Gastrocnemius medialis (tissue), 4 donors: ENCODE results near the gene FAM210A. TPM values are rescaled to one million over a fixed set of nuclear protein-coding genes. Genes with fewer than 3 reads are reported as not detected.

Experiments used
- ATAC-seq, 2 donors: fragments of 150-250 bp; one replicate each; pipeline ENCODE4 v1.9.1; 2016
- DNase-seq, 2 donors: peaks; one replicate each; pipeline ENCODE4 v3.0.0-alpha.2; 2019
- H3K27ac ChIP-seq, 4 donors: fragments of 200-600 bp; sonication (generic); 1 replicate in 1 of 4; 2 replicates in 3 of 4; pipeline ENCODE4 v1.5.1; 2016 to 2018; ENCODE audit warnings: mild to moderate bottlenecking in 2 of 4, moderate library complexity in 1 of 4
- H3K27me3 ChIP-seq, 3 donors: fragments of 200-600 bp; sonication (generic) in 2 of 3; 1 replicate in 1 of 3; 2 replicates in 2 of 3; pipeline versions ENCODE4 v1.5.1 to v1.6.0; 2016 to 2019; ENCODE audit warnings: mild to moderate bottlenecking in 1 of 3, moderate library complexity in 1 of 3
- H3K36me3 ChIP-seq, 2 donors: fragments of 200-600 bp; sonication (generic) in 1 of 2; one replicate each; pipeline ENCODE4 v1.5.1; 2017 to 2018
- H3K4me1 ChIP-seq, 2 donors: fragments of 200-600 bp; sonication (generic) in 1 of 2; one replicate each; pipeline ENCODE4 v1.5.1; 2016 to 2017; ENCODE audit warnings: mild to moderate bottlenecking in 2 of 2
- H3K4me3 ChIP-seq, 4 donors: fragments of 200-600 bp; sonication (generic) in 3 of 4; 1 replicate in 1 of 4; 2 replicates in 3 of 4; pipeline ENCODE4 v1.5.1; 2016 to 2019; ENCODE audit warnings: mild to moderate bottlenecking in 2 of 4
- H3K9me3 ChIP-seq, 3 donors: fragments of 200-600 bp; sonication (generic) in 2 of 3; 1 replicate in 1 of 3; 2 replicates in 2 of 3; pipeline ENCODE4 v1.5.1; 2016 to 2019
- POLR2A ChIP-seq, 2 donors: fragments of 450-650 bp; IDR thresholded peaks; one replicate each; pipeline ENCODE4 v1.6.1; 2017; ENCODE audit warnings: antibody characterized with exemption in 2 of 2, mild to moderate bottlenecking in 2 of 2, moderate library complexity in 2 of 2
- in situ Hi-C, 4 donors: fragments of 200-750 bp; cut with MboI; loops; one replicate each; pipeline versions ENCODE4 v1.15.0 to v1.8.0; 2017; ENCODE audit warnings: low sequenced_read_pairs in 4 of 4
- intact Hi-C: fragments of 100-400 bp; cut with DNase I; formaldehyde crosslinking; loops from one replicate; pipeline ENCODE4 v1.15.1; 2023; ENCODE audit warnings: low total_unique reads
- total RNA-seq, 4 donors: library from RNA; depleted of rRNA; stranded (reverse); fragments of >200 nt; gene quantifications; one replicate each; pipeline versions ENCODE4 v1.1.0 to v1.2.3, GENCODE V29; 2016
- TF ChIP-seq, protein P1 (sequence below), 5 experiments: fragments of 450-650 bp in 3 of 5; fragments of 200-600 bp in 2 of 5; sonication (generic) in 2 of 5; IDR thresholded peaks in 4 of 5; conservative IDR thresholded peaks in 1 of 5; 1 replicate in 4 of 5; 2 replicates in 1 of 5; pipeline ENCODE4 v1.5.1; 2016 to 2019; ENCODE audit warnings: antibody characterized with exemption in 5 of 5, mild to moderate bottlenecking in 3 of 5, moderate library complexity in 3 of 5

Gene FAM210A
- total RNA-seq, 4 donors from 2014 or later, result 7.8 to 23.1 (median 16.3) TPM

DNA sequence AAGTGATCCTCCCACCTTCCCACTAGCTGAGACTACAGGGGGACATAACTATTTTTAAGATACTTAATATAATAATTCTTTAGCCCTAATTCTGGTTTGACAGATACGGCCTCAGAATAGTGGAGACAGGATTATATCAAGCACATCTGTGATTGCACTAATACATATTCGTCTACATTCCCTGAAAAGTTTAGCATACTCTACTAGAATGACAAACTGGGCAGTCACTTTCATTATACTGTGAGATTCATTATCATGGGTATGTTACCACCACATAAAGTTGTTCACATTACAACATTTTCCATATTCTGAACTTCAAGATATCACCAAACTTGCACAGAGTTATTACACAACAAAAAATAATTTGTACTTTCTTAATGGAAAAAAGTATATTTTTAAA is 11.0 kb downstream of the FAM210A start:
- ATAC-seq, result no peak
- H3K4me3 ChIP-seq, result no peak overlapping the region
- intact Hi-C loops, result no loop called here
- peaks cover 7 to 9% of the 10 kb centered on the region in 2 donors for H3K4me1 ChIP-seq
- no peak overlapping the region for H3K27ac ChIP-seq
- TF ChIP-seq POLR2A (IDR thresholded peaks at IDR 0.05), result no peak
- TF ChIP-seq, protein P1, sequence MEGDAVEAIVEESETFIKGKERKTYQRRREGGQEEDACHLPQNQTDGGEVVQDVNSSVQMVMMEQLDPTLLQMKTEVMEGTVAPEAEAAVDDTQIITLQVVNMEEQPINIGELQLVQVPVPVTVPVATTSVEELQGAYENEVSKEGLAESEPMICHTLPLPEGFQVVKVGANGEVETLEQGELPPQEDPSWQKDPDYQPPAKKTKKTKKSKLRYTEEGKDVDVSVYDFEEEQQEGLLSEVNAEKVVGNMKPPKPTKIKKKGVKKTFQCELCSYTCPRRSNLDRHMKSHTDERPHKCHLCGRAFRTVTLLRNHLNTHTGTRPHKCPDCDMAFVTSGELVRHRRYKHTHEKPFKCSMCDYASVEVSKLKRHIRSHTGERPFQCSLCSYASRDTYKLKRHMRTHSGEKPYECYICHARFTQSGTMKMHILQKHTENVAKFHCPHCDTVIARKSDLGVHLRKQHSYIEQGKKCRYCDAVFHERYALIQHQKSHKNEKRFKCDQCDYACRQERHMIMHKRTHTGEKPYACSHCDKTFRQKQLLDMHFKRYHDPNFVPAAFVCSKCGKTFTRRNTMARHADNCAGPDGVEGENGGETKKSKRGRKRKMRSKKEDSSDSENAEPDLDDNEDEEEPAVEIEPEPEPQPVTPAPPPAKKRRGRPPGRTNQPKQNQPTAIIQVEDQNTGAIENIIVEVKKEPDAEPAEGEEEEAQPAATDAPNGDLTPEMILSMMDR (IDR thresholded peaks at IDR 0.05 in 4 of 5, conservative IDR thresholded peaks at IDR 0.05 in 1 of 5), result no peak
- in situ Hi-C loops, result loop anchor here in 1 of 4 donors (25.0 kb wide), 2 partner anchors 153 to 503 kb away; partner anchors contain the start of gene LDLRAD4
- no peak for DNase-seq
- no peaks in the 10 kb centered on the region for H3K27me3 ChIP-seq
- H3K9me3 ChIP-seq, result no peaks in the 10 kb centered on the region
- no peaks in the 10 kb centered on the region for H3K36me3 ChIP-seq

DNA sequence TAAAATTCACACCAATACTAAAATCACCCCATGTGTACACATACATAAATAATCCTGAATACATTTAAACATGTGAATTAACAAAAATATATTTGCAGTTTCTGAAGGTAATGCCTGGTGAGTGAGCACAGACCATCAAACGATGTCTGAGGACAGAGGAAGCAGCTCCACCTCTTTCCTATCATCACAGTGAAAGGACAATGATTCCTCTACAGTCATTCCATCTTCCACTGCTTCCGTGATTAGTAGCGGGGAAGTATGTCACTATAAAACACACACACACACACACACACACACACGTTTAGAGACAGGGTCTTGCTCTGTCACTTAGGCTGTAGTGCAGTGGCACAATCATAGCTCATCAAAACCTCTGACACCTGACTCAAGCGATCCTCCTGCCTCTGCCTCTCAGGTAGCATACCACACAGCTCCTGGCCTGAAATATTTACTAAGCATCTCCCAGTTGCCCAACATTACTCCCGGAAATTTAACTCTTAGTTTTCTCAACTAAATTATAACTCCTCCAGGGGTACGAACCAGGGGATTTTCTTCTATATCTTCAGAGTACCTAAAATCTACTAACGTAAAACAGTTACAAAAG is 12.8 kb downstream of the FAM210A start:
- no peak for TF ChIP-seq POLR2A (IDR thresholded peaks at IDR 0.05)
- no peak for ATAC-seq
- H3K4me1 ChIP-seq, result peaks cover 7 to 16% of the 10 kb centered on the region in 2 donors

GRCh38 chr18:13712400-13713131 is 13.8 kb downstream of the FAM210A start:
- Histone ChIP-seq H3K4me3 (no peak overlapping the region), H3K4me1 (peaks cover 7 to 16% of the 10 kb centered on the region in 2 donors), H3K36me3 (no peaks in the 10 kb centered on the region), H3K27me3 (no peaks in the 10 kb centered on the region), H3K27ac (no peak overlapping the region), H3K9me3 (no peaks in the 10 kb centered on the region)
- DNase-seq (no peak), ATAC-seq (no peak)
- in situ Hi-C loops (loop anchor here in 1 of 4 donors (25.0 kb wide), 2 partner anchors 150 to 500 kb away; partner anchors contain the start of gene LDLRAD4), intact Hi-C loops (no loop called here)
- TF ChIP-seq, protein P1 (IDR thresholded peaks at IDR 0.05 in 4 of 5, conservative IDR thresholded peaks at IDR 0.05 in 1 of 5), result no peak
- TF ChIP-seq POLR2A (IDR thresholded peaks at IDR 0.05), result no peak

More for the DNA sequence above, 12.8 kb downstream of the FAM210A start:
- H3K4me3 ChIP-seq, result no peak overlapping the region
- no peaks in the 10 kb centered on the region for H3K9me3 ChIP-seq
- in situ Hi-C loops, result loop anchor here in 1 of 4 donors (25.0 kb wide), 2 partner anchors 151 to 501 kb away; partner anchors contain the start of gene LDLRAD4
- no peak overlapping the region for H3K27ac ChIP-seq
- no peaks in the 10 kb centered on the region for H3K36me3 ChIP-seq
- no peak for DNase-seq
- no peaks in the 10 kb centered on the region for H3K27me3 ChIP-seq
- intact Hi-C loops, result no loop called here

- intact Hi-C loops, result no loop called here
- TF ChIP-seq, protein P1 (IDR thresholded peaks at IDR 0.05 in 4 of 5, conservative IDR thresholded peaks at IDR 0.05 in 1 of 5), result no peak
- no peak for TF ChIP-seq POLR2A (IDR thresholded peaks at IDR 0.05)
- H3K4me3 ChIP-seq, result no peak overlapping the region
- H3K9me3 ChIP-seq, result no peaks in the 10 kb centered on the region
- no peaks in the 10 kb centered on the region for H3K36me3 ChIP-seq
- in situ Hi-C loops, result loop anchor here in 1 of 4 donors (25.0 kb wide), 2 partner anchors 148 to 498 kb away; partner anchors contain the start of gene LDLRAD4
- H3K4me1 ChIP-seq, result peaks cover 7 to 16% of the 10 kb centered on the region in 2 donors
- DNase-seq, result no peak
- no peaks in the 10 kb centered on the region for H3K27me3 ChIP-seq
- no peak for ATAC-seq
- no peak overlapping the region for H3K27ac ChIP-seq
Observed at GRCh38 chr18:13710414-13710831, 15.9 kb downstream of the FAM210A start.

GRCh38 chr18:13703899-13704298 is 22.5 kb downstream of the FAM210A start:
- ATAC-seq (no peak), DNase-seq (no peak)
- no peak for TF ChIP-seq POLR2A (IDR thresholded peaks at IDR 0.05)
- TF ChIP-seq, protein P1 (IDR thresholded peaks at IDR 0.05 in 4 of 5, conservative IDR thresholded peaks at IDR 0.05 in 1 of 5), result no peak
- no peaks in the 10 kb centered on the region for H3K4me1 ChIP-seq
- no peaks in the 10 kb centered on the region for H3K36me3 ChIP-seq
- H3K27ac ChIP-seq, result no peak overlapping the region
- intact Hi-C loops (no loop called here), in situ Hi-C loops (loop anchor here in 1 of 4 donors (25.0 kb wide), 2 partner anchors 142 to 492 kb away; partner anchors contain the start of gene LDLRAD4)
- no peak overlapping the region for H3K4me3 ChIP-seq
- H3K27me3 ChIP-seq, result no peaks in the 10 kb centered on the region
- H3K9me3 ChIP-seq, result no peaks in the 10 kb centered on the region
